Mesenchymal stem cell (in vitro differentiated cells and primary cell): ENCODE measurements around the gene GGA3.
"Not testable (repeated sequence)": the region's sequence is repeated elsewhere in the genome, so short reads cannot be mapped to it uniquely, and the experiment has no call there.

Experiments used
- DNase-seq: peaks from one replicate; pipeline ENCODE4 v3.0.0-alpha.2; 2013
- H2AFZ ChIP-seq: one replicate; pipeline ENCODE4 v1.6.1; 2013; ENCODE audit warnings: low read depth, mild to moderate bottlenecking, control low read depth, inconsistent platforms, low read length, moderate library complexity
- H2AK5ac ChIP-seq: 2 replicates; pipeline ENCODE4 v1.6.1; 2013; ENCODE audit warnings: low read length, moderate library complexity, mild to moderate bottlenecking, inconsistent platforms; ENCODE audit not compliant: severe bottlenecking
- H2BK120ac ChIP-seq: one replicate; pipeline ENCODE4 v1.6.1; 2013; ENCODE audit warnings: low read depth, mild to moderate bottlenecking, inconsistent platforms, low read length, moderate library complexity
- H2BK12ac ChIP-seq, 2 experiments: one replicate each; pipeline ENCODE4 v1.6.1; 2013; ENCODE audit warnings: inconsistent platforms in 2 of 2, low read length in 2 of 2, mild to moderate bottlenecking in 2 of 2, moderate library complexity in 2 of 2, control low read depth in 1 of 2
- H2BK15ac ChIP-seq: one replicate; pipeline ENCODE4 v1.6.1; 2013; ENCODE audit warnings: mild to moderate bottlenecking, low read depth, inconsistent platforms; ENCODE audit not compliant: poor library complexity, severe bottlenecking
- H2BK5ac ChIP-seq: 2 replicates; pipeline ENCODE4 v1.6.1; 2013; ENCODE audit warnings: low read depth, mild to moderate bottlenecking, low read length, control low read depth, inconsistent platforms; ENCODE audit not compliant: poor library complexity, severe bottlenecking
- H3K14ac ChIP-seq, 2 experiments: one replicate each; pipeline ENCODE4 v1.6.1; 2013; ENCODE audit warnings: inconsistent platforms in 2 of 2, low read length in 2 of 2, control low read depth in 1 of 2, mild to moderate bottlenecking in 1 of 2, moderate library complexity in 1 of 2
- H3K18ac ChIP-seq, 2 experiments: one replicate each; pipeline ENCODE4 v1.6.1; 2013; ENCODE audit warnings: inconsistent platforms in 2 of 2, low read length in 2 of 2, control low read depth in 1 of 2, low read depth in 1 of 2, mild to moderate bottlenecking in 1 of 2
- H3K23ac ChIP-seq, 2 experiments: one replicate each; pipeline ENCODE4 v1.6.1; 2013; ENCODE audit warnings: inconsistent platforms in 2 of 2, low read length in 2 of 2, mild to moderate bottlenecking in 2 of 2, moderate library complexity in 2 of 2, control low read depth in 1 of 2
- H3K27ac ChIP-seq: 2 replicates; pipeline ENCODE4 v1.5.1; 2013; ENCODE audit warnings: mild to moderate bottlenecking, moderate library complexity, low read length, control low read depth, inconsistent platforms; ENCODE audit not compliant: poor library complexity, severe bottlenecking
- H3K27me3 ChIP-seq, 2 experiments: 2 replicates each; pipeline versions ENCODE4 v1.6.1 to v1.7.0; 2013; ENCODE audit warnings: low read length in 2 of 2, mild to moderate bottlenecking in 2 of 2, moderate library complexity in 2 of 2, control low read depth in 1 of 2, inconsistent platforms in 1 of 2; ENCODE audit not compliant: control insufficient read depth in 1 of 2, insufficient read depth in 1 of 2
- H3K36me3 ChIP-seq, 2 experiments: 2 replicates each; pipeline versions ENCODE4 v1.6.1 to v1.7.0; 2013; ENCODE audit warnings: low read length in 2 of 2, control low read depth in 1 of 2, inconsistent platforms in 1 of 2, low read depth in 1 of 2, mild to moderate bottlenecking in 1 of 2; ENCODE audit not compliant: insufficient read depth in 2 of 2, control insufficient read depth in 1 of 2
- H3K4ac ChIP-seq, 2 experiments: one replicate each; pipeline ENCODE4 v1.6.1; 2013; ENCODE audit warnings: inconsistent platforms in 2 of 2, low read length in 2 of 2, mild to moderate bottlenecking in 2 of 2, moderate library complexity in 2 of 2, control low read depth in 1 of 2, low read depth in 1 of 2
- H3K4me1 ChIP-seq: 2 replicates; pipeline ENCODE4 v1.6.1; 2013; ENCODE audit warnings: low read depth, low read length, control low read depth; ENCODE audit not compliant: control insufficient read depth, insufficient read depth
- H3K4me2 ChIP-seq: 2 replicates; pipeline ENCODE4 v1.6.1; 2013; ENCODE audit warnings: low read length, mild to moderate bottlenecking, inconsistent platforms; ENCODE audit not compliant: poor library complexity, severe bottlenecking
- H3K4me3 ChIP-seq, 2 experiments: 2 replicates each; pipeline versions ENCODE4 v1.5.1 to v1.7.0; 2013; ENCODE audit warnings: low read length in 2 of 2, mild to moderate bottlenecking in 2 of 2, control low read depth in 1 of 2, low read depth in 1 of 2; ENCODE audit not compliant: insufficient read depth in 1 of 2
- H3K79me1 ChIP-seq: replicated peaks from 2 replicates; pipeline ENCODE4 v1.6.1; 2013; ENCODE audit warnings: mild to moderate bottlenecking, control low read depth, low read length, inconsistent platforms; ENCODE audit not compliant: poor library complexity, severe bottlenecking
- H3K9ac ChIP-seq: 2 replicates; pipeline ENCODE4 v1.7.0; 2013; ENCODE audit warnings: mild to moderate bottlenecking, low read length, moderate library complexity
- H3K9me3 ChIP-seq: 2 replicates; pipeline ENCODE4 v1.7.0; 2013; ENCODE audit warnings: mild to moderate bottlenecking, low read length; ENCODE audit not compliant: control insufficient read depth
- H4K8ac ChIP-seq: one replicate; pipeline ENCODE4 v1.6.1; 2013; ENCODE audit warnings: inconsistent platforms, mild to moderate bottlenecking, low read length, moderate library complexity
- H4K91ac ChIP-seq: one replicate; pipeline ENCODE4 v1.6.1; 2013; ENCODE audit warnings: mild to moderate bottlenecking, low read length, inconsistent platforms
- WGBS: methylation state at CpG from one replicate; pipeline ENCODE4 v1.1.7; 2013; ENCODE audit warnings: mixed read lengths; 5-methylcytosine and 5-hydroxymethylcytosine counted together

The GGA3 gene

GRCh38 chr17:75207760-75208159 is 53.6 kb downstream of the GGA3 start:
- Histone ChIP-seq H3K18ac (no peak overlapping the region), H2AFZ (no peak overlapping the region), H3K79me1 (peaks cover 17% of the 10 kb centered on the region), H3K9ac (no peak overlapping the region), H2AK5ac (no peak overlapping the region), H3K27ac (no peak overlapping the region), H3K23ac (no peak overlapping the region), H3K36me3 (peaks cover 16 to 34% of the 10 kb centered on the region in 2 experiments), H3K14ac (no peak overlapping the region), H2BK120ac (no peak overlapping the region), H3K4ac (no peak overlapping the region), H4K8ac (no peak overlapping the region), H3K4me3 (no peak overlapping the region), H2BK5ac (no peak overlapping the region), H3K4me1 (peaks cover 8% of the 10 kb centered on the region), H3K4me2 (no peak overlapping the region), H3K9me3 (no peaks in the 10 kb centered on the region), H3K27me3 (no peaks in the 10 kb centered on the region), H2BK15ac (no peak overlapping the region), H4K91ac (no peak overlapping the region), H2BK12ac (no peak overlapping the region)
- DNase-seq = no peak
- WGBS = 88% methylated on average over 12 of the region's 12 CpGs

- not testable (repeated sequence) for H3K4me1 ChIP-seq, H3K9me3 ChIP-seq, H3K4me2 ChIP-seq, H3K23ac ChIP-seq, H3K18ac ChIP-seq, H3K27ac ChIP-seq, H2BK120ac ChIP-seq, H3K4ac ChIP-seq, H2BK5ac ChIP-seq, H2AK5ac ChIP-seq, H3K14ac ChIP-seq, H2BK12ac ChIP-seq, DNase-seq, H2BK15ac ChIP-seq, H4K8ac ChIP-seq, H4K91ac ChIP-seq, H2AFZ ChIP-seq, H3K27me3 ChIP-seq
- Histone ChIP-seq H3K4me3 (peak overlapping the region in 1 of 2 experiments; percentile 100), H3K9ac (peak overlapping the region; percentile 100), H3K79me1 (peaks cover 14% of the 10 kb centered on the region), H3K36me3 (peaks cover 10 to 27% of the 10 kb centered on the region in 2 experiments)
- 95% methylated on average over 8 of the region's 8 CpGs for WGBS
Measured at GRCh38 chr17:75207050-75207407, 54.4 kb downstream of the GGA3 start.

GRCh38 chr17:75205793-75206163 is 55.6 kb downstream of the GGA3 start:
- under 1% methylated on average over 22 of the region's 22 CpGs for WGBS
- Histone ChIP-seq H3K23ac (no peak overlapping the region), H2AK5ac (no peak overlapping the region), H3K79me1 (peaks cover 9% of the 10 kb centered on the region), H3K27me3 (no peaks in the 10 kb centered on the region), H3K4me3 (peak overlapping the region; percentile 93 to 100), H3K9ac (peak overlapping the region; percentile 100), H3K9me3 (no peaks in the 10 kb centered on the region), H3K14ac (peak overlapping the region in 1 of 2 experiments; percentile 91), H2BK12ac (peak overlapping the region in 1 of 2 experiments; percentile 10), H3K4ac (peak overlapping the region in 1 of 2 experiments; percentile 83), H2BK15ac (no peak overlapping the region), H4K91ac (peak overlapping the region; percentile 78), H4K8ac (peak overlapping the region; percentile 92), H3K4me2 (peak overlapping the region; percentile 59), H3K4me1 (peaks cover 8% of the 10 kb centered on the region), H2BK5ac (no peak overlapping the region), H3K27ac (peak overlapping the region; percentile 98), H2BK120ac (no peak overlapping the region), H3K36me3 (peaks cover 6 to 16% of the 10 kb centered on the region in 2 experiments), H2AFZ (peak overlapping the region; percentile 72), H3K18ac (peak overlapping the region; percentile 67 to 100)
- no peak for DNase-seq

- no peaks in the 10 kb centered on the region for H3K27me3 ChIP-seq
- peak within 1 kb of the TSS; percentile 100 for H3K9ac ChIP-seq
- peaks cover 8% of the 10 kb centered on the region for H3K4me1 ChIP-seq
- peak within 1 kb of the TSS; percentile 98 for H2BK15ac ChIP-seq
- peak within 1 kb of the TSS; percentile 100 for H2BK5ac ChIP-seq
- under 1% methylated on average over 57 of the region's 57 CpGs for WGBS
- H2BK120ac ChIP-seq = peak within 1 kb of the TSS; percentile 88
- peak within 1 kb of the TSS in 1 of 2 experiments; percentile 91 for H3K14ac ChIP-seq
- H3K4ac ChIP-seq = peak within 1 kb of the TSS; percentile 95
- peak within 1 kb of the TSS; percentile 98 for H3K27ac ChIP-seq
- no peaks in the 10 kb centered on the region for H3K9me3 ChIP-seq
- peaks cover 4 to 12% of the 10 kb centered on the region in 2 experiments for H3K36me3 ChIP-seq
- H3K4me2 ChIP-seq = peak within 1 kb of the TSS; percentile 71
- peak within 1 kb of the TSS; percentile 95 for H2AFZ ChIP-seq
- H3K79me1 ChIP-seq = peaks cover 6% of the 10 kb centered on the region
- no peak within 1 kb of the TSS for H2AK5ac ChIP-seq
- peak within 1 kb of the TSS; percentile 95 for H4K8ac ChIP-seq
- H3K23ac ChIP-seq = peak within 1 kb of the TSS in 1 of 2 experiments; percentile 59
- H3K4me3 ChIP-seq = peak within 1 kb of the TSS; percentile 93 to 100
- H2BK12ac ChIP-seq = peak within 1 kb of the TSS in 1 of 2 experiments; percentile 86
- peak; percentile 93 for DNase-seq
- H4K91ac ChIP-seq = peak within 1 kb of the TSS; percentile 98
- peak within 1 kb of the TSS; percentile 96 to 100 for H3K18ac ChIP-seq
Measured at GRCh38 chr17:75205037-75205792, 56.2 kb downstream of the GGA3 start, which contains the start of gene NUP85. TSS of gene NUP85 (plus strand) at chr17:75205679. CDS start at chr17:75205762, 83 bp downstream.
